GM18502 (cell line): ENCODE measurements around the gene ZP2.
"Not testable (repeated sequence)": the region's sequence is repeated elsewhere in the genome, so short reads cannot be mapped to it uniquely, and the experiment has no call there.

Source experiments
- ATAC-seq: cut with Tn5 transposase; IDR thresholded peaks from one replicate; pipeline ENCODE4 v1.9.1; 2021; ENCODE audit warnings: mild to moderate bottlenecking; ENCODE audit not compliant: unreplicated experiment, poor library complexity

The ZP2 gene

DNA sequence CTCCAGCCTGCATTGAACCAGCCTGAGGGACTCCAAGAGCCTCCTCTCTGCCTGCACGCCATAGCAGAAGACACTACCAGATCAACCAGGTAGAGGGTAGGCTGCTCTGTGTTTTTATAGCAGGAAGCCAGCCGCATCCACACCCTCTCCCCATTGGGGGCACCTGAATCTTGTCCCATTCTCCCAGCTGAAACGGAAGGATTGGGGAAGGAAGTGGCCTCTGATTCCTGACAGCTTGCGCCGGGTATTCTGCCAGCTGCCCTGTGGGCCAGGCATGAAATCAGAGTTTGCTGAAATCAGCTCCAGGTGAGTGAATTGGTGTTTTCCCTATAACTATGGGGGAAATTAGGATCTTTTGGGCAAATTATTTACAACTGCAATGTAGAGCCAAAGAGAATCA is at the start of gene ZP2:
TSS of gene ZP2 (minus strand) at position 89 of the 400 bp plus-strand sequence. CDS start at position 62, 27 bp downstream.
- ATAC-seq, result no peak

DNA sequence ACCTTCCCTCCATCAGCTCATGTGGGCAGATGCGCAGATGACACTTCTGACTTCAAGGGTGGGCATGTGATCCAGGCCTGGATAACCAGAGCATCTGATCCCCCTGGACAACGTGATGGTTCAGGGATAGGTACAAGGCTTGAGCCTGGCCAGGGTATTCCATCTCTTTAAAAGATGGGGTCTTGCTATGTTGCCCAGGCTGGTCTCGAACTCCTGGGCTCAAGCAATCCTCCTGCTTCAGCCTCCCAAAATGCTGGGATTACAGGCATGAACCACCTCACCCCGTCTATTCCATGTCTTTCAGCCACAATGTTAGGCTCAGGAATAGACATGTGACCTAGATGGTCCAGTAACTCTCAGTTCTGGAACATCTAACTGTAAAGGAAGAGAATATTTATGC is 45.9 kb upstream of the ZP2 start:
- no peak for ATAC-seq

DNA sequence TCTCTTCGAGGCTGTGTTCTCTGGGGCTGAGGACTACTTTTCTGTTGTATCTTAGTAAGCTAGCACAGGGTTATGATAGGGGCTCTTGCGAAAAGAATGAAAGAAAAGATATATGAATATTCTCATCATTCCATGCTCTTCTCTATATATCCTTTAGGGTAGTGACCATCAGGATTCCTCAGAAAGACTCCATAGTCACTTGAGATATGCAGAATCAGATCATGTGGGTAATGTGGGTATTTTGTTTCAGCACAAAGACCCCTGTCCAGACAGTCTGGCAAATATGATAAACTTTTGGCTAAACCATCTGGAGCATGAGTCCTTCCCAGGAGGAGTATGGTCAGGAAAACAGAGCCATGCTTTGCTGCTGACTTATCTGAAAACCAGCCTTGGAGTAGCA is 45.3 kb upstream of the ZP2 start:
- no peak for ATAC-seq

DNA sequence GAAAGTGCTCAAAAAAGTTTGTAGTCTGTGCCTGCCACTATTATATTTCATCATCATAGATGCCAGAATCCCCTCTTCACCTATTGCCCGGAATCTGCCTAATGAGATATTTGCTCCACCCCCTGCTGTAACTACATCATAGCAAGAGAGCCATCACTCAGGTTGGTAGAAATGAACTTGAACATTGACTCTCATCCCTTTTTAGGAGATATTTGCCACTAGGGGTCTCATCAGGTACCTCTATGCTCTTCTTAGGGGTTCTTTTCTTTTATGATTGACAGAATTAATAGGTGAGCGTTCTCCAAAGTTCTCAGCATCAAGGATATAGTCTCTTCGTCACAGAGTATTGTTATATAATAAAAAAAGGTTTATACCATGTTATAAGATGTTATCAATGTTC is 42.1 kb upstream of the ZP2 start:
- ATAC-seq, result no peak

DNA sequence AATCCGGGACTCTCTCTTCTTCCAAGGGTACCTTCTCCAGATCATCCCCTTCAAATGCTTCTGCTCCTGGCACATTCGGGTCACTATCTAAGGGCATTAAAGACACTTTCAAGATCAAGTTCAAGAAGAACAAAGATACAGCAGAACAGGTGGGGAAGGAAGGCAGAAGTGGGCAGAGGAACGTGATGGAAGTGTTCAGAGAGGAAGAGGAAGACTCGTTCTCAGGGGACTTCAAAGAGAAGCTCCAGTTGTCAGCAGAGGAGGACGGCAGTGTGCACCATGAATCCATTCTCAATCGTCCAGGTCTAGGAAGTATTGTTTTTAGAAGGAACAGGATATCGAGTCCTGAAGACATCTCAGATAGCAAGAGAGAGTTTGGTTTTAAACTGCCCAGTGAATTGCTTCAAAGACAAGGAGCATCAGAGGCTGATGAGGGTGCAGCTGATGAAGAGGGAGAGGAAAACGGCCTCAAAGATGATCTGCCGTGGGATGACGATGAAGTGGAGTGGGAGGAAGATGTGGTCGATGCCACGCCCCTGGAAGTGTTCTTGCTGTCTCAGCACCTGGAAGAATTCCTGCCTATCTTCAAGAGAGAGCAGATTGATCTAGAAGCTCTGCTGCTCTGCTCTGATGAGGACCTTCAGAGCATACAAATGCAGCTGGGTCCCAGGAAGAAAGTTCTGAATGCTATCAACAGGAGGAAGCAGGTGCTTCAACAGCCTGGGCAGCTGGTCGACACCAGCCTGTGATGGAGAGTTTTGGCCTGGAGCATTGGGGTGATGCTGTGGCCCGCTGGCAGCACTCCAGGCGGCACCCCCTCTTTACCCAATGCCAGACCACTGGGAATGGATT is 38.9 kb upstream of the ZP2 start:
- no peak for ATAC-seq

DNA sequence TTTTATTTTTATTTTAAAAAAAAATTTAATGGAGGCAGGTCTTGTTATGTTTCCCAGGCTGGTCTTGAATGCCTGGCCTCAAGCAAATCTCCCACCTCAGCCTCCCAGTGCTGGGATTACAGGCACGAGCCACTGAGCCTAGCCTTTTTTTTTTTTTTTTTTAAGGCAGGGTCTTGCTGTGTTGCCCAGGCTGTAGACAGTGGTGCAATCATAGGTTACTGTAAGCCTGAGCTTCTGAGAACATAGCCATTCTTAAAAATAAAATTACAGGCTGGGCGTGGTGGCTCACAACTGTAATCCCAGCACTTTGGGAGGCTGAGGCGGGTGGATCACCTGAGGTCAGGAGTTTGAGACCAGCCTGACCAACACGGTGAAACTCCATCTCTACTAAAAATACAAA is 36.8 kb upstream of the ZP2 start:
- not testable (repeated sequence) for ATAC-seq

DNA sequence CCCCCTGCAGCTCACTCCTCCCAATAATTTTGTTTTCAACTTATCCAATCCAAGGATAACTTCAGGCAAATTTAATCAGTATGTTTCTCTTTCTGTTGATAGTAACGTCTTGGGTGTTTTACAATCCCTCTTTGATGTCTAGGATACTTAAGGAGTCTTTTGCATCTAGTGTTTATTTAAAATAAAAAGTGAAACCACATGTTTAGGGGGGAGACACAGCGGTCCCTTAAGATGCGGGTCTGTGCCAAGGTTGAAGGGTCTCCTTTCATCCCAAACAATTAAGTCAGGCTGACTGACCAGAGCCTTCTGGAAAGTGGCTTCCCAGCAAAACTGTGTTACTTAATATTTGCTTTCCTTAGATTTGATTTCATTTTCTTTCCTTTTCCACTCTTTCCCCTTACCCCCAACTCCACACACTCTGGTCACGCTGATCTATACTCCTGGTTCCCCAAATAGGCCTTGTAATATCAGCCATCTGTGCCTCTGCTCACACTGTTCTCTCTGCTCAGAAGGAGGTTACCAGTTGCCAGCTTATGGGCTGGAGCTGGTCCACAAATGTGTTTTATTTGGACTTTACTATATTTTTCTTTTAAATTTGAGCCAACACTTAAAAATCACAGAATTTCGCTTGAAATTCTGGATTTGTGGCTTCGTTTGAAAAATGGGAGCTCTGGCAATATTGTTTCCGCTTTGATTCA is 33.3 kb upstream of the ZP2 start:
- ATAC-seq, result no peak

DNA sequence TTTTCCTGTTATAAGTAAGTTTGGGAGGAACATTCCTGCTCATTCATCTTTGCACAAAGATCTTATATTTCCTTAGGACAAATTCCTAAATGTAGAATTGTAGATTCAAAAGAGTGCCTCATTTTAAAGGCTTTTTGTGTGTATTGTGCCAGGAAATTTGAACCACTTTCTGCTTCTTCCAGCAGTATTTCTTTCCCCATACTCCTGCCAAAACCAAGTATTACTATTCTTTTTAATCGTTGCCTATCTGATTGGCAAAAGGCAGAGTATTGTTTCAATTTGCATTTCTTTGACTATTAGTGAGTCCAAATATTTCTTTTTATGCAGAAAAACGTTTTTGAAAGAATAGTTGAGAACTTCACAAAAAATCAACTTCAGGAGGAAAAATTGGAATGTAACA is 31.4 kb upstream of the ZP2 start:
- no peak for ATAC-seq

DNA sequence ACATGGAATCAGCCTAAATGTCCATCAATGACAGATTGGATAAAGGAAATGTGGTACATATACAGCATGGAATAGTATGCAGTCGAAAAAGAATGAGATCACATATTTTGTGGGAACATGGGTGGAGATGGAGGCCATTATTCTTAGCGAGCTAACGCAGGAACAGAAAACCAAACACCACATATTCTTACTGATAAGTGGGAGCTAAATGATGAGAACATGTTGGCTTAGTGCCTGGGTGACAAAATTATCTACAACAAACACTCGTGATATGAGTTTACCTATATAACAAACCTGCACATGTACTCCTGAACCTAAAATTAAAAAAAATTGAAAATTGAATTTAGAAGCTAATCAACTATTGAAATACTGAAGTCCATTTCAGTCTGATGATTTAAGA is 28.3 kb upstream of the ZP2 start:
- ATAC-seq, result no peak

DNA sequence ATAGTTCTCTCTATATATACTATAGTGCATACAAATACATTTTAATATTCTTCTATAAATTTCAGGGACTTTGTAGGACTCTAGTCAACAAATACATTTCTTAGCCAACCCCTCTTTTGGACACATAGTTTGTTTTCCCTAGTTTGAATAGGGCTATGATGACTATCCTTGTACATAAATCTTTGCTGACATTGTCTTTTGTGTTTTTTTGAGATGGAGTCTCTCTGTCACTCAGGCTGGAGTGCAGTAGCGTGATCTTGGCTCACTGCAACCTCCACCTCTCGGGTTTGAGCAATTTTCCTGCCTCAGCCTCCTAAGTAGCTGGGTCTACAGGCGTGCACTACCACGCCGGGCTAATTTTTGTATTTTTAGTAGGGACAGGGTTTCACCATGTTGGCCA is 25.5 kb upstream of the ZP2 start:
- ATAC-seq, result no peak

DNA sequence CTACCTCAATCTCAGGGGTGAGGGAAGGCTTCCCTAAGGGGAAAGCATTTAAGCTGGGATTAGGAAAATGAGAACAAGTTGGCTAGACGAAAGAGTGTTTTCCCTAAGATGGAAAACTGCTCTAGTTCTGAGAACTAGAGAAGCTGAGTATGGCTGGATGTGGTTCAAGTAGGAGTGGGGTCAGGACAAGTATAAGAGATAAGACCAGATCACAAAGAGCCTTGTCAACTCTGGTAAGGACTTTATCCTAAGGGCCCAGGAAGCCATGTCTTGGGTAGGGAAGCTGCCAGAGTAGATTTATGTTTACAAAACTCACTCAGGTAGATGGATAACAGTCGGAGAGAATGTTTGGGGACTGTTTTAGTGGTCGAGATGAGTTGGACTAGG is 23.8 kb upstream of the ZP2 start:
- ATAC-seq, result no peak

DNA sequence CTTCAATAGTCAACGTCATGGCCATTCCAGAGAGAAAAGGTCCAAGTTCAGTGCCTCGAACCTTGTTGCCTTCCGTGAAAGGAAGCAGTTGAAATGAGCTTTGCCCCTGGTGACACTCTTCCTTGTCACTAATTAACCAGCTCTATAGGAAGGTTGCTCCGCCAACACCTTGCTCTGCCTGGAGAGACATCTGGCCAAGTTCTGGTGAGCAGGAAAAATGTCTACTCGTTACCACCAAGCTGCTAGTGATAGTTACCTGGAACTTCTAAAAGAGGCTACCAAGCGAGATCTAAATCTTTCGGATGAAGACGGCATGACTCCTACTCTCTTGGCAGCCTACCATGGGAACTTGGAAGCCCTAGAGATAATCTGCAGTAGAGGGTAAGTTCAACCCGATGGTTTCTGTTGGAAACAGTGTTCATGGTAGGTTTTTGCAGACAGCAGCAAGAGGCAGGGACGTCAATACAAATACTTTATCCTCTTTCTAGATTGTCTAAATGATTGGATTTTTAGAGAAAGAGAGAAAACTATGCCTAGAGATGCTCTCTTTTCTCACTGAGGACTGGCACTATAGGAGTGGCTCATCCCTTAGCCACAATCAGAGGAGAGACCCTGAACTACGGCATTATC is 22.3 kb upstream of the ZP2 start, which contains the start of gene ANKS4B:
TSS of gene ANKS4B (plus strand) at position 179 of the 630 bp plus-strand sequence. CDS start at position 218, 39 bp downstream.
- ATAC-seq, result no peak

DNA sequence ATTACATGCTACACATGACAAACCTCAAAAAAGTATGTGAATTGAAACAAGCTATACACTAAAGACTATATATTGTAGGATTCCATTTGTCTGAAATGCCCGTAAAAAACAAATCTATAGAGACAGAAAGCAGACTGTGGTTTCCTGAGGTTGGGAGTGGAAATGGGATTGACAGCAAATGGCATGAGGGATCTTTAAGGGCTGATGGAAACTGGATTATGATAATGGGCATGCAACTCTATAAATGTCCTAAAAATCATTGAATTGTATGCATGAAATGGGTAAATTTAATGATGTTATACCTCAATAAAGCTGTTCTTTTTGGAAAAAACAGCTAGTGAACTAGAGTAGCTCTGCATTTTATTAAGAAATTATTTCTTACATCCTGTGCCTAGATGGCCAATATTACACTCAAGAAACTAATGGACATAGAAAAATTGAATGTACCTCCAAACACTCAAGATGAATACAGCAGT is 21.7 kb upstream of the ZP2 start:
- no peak for ATAC-seq

DNA sequence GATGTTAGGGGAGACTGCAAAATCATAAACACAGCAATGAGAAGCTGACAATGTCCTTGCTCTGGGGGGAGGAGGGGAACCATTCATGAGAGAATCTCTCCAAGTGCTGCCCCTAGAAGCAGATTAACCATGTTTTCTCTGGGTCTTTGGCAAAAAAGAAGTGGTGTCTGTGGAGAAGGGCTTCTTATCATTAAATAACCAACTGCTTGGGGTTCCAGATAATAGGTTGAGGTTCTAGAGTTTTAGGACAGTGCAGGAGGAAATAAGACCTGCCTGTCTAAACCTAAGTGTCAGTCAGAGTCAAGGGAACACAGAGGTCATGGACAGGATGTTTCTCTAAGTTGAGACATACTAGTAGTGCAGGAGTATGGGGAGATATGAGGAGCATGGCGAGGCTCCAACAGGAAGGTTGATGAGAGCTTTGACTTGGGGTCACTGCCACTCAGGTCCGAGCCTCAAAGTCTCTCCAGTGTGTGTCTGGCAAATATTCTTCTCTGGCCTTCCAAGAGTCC is 17.0 kb upstream of the ZP2 start:
- ATAC-seq, result no peak

DNA sequence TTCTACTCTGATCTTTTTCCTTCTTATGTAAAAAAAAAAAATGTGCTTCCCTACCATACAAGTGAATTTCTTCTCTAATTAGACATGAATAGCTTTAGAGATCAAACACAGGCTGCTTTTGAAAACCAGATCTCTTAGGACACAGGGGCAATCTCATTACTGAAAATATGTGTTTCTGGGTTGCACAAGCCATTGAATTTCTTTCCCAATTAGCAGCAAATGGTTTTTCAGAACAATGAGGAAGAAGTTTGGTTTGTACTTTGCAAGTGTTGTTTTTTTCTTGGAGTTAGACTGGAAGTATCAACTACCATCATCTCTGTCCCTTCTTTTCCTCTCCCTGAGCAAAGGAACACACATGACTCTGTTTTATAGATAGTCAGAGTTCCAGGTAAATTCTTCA is 16.5 kb upstream of the ZP2 start:
- ATAC-seq, result no peak

DNA sequence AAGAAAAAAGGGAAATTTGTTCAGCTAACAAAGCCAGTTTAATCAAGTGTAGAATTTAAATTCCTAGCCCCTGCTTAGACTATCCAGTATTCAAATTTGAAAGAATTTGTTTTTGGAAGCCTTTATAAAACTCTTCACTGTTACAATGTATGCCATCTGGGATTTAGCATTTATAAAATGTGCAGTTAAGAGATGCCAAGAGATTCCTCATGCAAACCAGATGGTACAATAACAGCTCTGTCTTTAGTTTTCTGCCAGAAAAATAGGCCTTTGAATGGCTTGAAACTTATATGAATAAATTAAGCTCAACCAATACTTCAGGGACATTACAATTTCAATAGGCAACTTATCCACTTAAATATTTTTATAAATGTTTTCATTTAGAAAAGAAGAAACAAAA is 15.4 kb upstream of the ZP2 start:
- ATAC-seq, result no peak

DNA sequence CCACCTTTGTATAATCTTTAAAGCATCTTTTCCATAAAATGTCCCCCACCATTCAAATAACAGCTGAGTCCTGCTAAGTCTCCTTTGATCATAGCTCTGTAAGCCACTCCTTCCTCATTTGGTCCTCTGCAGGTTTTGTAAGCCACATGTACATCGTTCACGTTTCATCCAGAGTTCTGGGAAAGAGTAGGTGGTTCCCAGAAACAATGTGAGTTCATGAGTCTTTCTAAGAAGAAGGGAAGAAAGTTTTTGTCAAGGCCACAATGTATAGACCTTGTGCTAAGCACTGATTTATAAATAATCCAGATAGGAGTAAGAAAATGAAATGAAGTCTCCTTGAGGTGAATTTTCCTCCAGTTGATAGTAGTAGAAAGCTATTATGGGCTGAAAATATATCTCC is 13.4 kb upstream of the ZP2 start:
- ATAC-seq, result no peak

DNA sequence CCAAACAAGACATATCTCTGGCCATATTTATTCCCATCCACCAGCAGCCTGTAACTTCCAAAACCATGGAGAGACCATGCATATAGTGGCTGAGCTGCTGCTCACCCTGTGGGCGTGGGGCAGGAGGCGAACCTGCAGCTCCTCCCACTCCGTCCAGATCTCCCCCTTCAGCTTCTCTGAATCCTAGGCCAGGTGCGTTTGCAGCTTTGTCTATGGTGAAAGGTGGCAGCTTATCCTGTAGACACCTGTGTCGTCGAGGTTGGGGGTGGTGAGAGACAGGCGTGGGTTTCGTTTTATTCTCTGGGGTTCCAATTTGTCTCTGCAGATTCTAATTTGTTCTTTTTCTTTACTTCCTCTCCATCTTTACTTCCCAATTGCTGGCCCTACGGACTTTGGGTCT is 12.4 kb upstream of the ZP2 start:
- no peak for ATAC-seq

DNA sequence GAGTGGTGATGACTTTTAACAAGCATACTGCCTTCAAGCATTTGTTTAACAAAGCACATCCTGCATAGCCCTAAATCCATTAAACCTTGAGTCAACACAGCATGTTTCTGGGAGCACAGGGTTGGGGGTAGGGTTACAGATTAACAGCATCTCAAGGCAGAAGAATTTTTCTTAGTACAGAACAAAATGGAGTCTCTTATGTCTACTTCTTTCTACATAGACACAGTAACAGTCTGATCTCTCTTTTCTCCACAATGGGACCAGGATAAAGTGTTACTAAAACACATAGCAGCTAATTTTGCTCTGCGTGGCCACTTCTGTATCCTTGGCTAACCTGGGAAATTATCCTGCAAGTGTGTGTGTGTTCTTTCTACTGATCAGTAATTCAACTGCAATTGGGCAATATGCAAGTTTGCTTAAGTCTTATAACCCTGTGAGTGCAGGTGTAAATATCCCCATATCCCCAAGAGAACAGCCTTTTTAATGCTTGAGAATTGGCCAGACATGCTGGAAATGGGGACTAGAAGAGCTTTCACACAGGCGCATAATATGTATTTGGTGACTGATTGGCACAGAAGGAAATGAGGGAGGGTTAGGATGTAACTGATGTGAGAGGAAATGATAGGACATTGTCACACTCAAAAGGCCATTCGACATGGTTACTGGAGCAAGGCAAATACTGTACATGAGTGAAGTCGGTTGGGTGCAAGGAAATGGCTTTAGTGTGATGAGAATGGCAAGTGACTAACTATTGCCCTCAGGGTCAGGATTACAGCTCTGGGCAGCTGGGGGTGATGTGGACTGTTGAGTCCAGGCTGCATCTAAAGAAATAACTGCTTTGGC is 11.3 kb upstream of the ZP2 start:
- no peak for ATAC-seq

DNA sequence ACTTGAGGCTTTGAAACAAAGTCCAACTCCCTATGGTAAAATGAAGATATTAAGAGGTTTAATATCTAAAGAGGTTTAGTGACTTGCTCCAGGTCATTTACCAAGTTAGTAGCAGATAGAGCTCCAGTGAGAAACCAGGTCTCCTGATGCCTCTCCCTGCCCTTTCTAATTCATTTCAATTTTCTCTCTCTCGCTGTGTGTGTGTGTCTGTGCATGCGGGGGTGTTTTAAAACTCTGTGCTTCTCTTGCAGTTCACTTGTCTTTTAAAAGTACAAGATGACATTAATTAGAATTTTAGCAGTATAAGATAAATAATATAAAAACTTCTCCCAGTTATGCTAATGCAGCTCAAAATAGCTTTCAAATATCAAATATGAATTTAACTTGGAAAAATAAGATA is 8.2 kb upstream of the ZP2 start:
- ATAC-seq, result no peak
